Cardiac septum (tissue), 1 donor: Measurements from ENCODE around the gene KRTAP29-1. TPM values are rescaled to one million over a fixed set of nuclear protein-coding genes. Genes with fewer than 3 reads are reported as not detected.
"Not testable (repeated sequence)": the region's sequence is repeated elsewhere in the genome, so short reads cannot be mapped to it uniquely, and the experiment has no call there.

ENCODE experiments used
- DNase-seq: peaks from one replicate; pipeline ENCODE4 v3.0.0-alpha.2; 2020; ENCODE audit warnings: low spot score
- intact Hi-C: fragments of 100-400 bp; cut with DNase I; formaldehyde crosslinking; loops from one replicate; pipeline ENCODE4 v1.14.0; 2022
- total RNA-seq: library from RNA; stranded (reverse); fragmentation: NEBNext Ultra II Directional; extraction: Animal tissue kit (Norgen Biotek cat#: 25700); gene quantifications from one replicate; pipeline ENCODE4 v1.2.1, GENCODE V29; 2021
- donor health status: DM: no; HTN: no; CAD: no.

KRTAP29-1 gene
- total RNA-seq, 1 donor from 2014 or later = not detected

- intact Hi-C loops = no loop called here
Observed at GRCh38 chr17:41307647-41308046, 5.0 kb upstream of the KRTAP29-1 start.

DNA sequence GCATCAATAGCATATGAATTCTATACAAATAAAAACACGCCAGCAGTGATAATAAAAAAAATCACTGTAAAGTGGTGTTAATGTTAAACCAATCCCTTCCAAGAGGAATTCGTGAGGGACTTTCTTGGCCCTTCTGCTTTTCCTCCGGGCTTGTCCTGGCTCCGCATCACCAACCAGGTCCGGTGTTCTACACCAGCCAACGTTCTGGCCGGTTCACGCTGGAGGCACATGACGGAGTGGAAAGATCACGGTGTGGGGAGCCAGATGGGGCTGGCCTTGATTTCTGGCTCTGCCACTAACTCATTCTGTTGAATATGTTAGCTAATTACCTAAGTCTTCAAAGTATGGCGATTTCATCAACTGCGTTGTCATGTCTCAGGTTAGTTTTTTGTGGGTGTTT lies 1.4 kb upstream of the KRTAP29-1 start:
- intact Hi-C loops = no loop called here
- no peak for DNase-seq

More at GRCh38 chr17:41307647-41308046, 5.0 kb upstream of the KRTAP29-1 start:
- DNase-seq = peak; percentile 84

DNA sequence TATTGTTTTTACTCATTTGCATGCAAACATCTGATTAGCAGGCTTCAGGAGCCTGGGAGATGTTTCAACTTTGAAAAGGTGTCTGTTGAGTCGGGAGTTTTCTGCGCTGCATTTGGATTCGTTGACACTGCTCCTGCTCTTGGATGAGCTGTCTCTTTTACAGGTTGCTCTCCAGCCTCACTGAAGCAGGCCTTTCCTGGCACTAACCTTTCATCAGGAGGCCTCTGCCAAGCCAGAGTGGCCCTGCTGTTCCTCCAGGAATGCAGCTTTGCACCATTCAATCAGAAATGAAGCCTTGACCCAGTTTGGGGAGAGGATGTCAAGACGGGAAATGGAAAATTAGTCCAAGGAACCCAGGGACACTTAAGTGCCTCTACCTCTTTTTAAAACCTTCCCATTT lies 330 bp upstream of the KRTAP29-1 start:
- intact Hi-C loops = loop anchor here (2.0 kb wide), 1 partner anchor 162 kb away; no protein-coding TSS in a partner anchor
- no peak for DNase-seq

- intact Hi-C loops = no loop called here
- DNase-seq = no peak
Observed at GRCh38 chr17:41301204-41301790, 1.4 kb downstream of the KRTAP29-1 start.

DNA sequence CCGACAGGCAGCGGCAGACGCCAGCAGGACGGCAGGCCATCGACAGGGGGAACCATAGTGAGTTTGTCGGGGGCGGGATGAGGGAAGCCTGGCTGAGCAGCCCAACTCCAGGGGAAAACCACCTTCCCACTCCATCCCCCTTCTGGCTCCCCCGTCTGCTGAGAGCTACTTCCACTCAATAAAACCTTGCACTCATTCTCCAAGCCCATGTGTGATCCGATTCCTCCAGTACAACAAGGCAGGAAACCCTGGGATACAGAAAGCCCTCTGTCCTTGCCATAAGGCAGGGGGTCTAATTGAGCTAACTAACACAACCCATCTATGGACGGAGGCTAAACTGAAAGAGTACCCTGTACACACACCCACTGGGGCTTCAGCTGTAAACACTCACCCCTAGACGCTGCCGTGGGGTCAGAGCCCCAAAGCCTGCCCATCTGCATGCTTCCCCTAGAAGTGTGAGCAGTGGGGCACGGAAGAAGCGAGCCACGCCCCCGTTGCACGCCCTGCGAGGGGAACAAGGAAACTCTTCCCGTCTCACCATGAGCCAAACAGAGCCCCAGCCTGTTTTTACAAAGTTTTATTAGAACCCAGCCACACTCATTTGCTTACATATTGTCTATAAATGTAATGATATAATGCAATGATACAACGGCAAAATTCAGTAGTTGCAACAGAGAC lies 4.1 kb downstream of the KRTAP29-1 start:
- no peak for DNase-seq
- intact Hi-C loops = no loop called here

- intact Hi-C loops = no loop called here
- DNase-seq = no peak
Observed at GRCh38 chr17:41296846-41297245, 5.8 kb downstream of the KRTAP29-1 start.

DNA sequence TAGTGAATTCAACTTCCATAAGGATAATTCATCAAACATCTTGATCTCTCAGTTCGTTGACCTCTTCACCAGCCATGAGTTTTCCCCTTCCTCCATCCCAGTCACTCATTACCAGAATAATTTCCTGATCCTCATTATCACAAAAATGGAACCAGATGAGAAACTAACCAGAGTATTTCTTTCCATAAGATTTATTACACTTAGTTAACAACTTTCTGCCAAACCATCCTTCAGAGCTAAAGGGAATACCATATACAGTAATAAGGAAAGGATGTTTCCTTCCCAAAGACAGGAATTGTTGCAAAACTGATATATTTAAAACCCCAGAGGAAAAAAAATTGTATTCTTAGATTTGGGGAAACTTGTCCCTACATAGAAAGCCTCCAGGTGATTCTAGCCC lies 8.6 kb downstream of the KRTAP29-1 start:
- no peak for DNase-seq
- intact Hi-C loops = no loop called here

- DNase-seq = no peak
- intact Hi-C loops = no loop called here
Observed at GRCh38 chr17:41287050-41287449, 15.6 kb downstream of the KRTAP29-1 start.

DNA sequence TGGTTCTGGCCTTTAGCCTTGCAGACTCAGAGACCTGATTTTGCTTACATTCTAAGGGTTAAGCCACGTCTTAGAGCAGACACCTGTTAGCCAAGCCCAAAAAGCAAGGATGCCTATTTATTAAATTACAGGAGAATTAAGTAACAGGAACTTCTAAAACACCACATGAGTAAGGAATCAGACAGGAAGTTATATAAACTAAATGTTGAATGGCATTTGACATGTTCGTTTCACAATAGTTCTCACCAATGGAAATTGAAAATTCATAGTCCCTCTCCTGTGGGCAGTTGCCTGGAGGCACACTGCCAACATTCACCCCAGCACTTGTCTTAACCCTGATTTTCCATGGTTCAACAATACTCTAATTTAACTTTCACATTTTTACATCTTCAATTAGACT lies 18.1 kb downstream of the KRTAP29-1 start:
- intact Hi-C loops = no loop called here
- no peak for DNase-seq

- no peak for DNase-seq
- intact Hi-C loops = no loop called here
Observed at GRCh38 chr17:41284043-41284442, 18.6 kb downstream of the KRTAP29-1 start.

GRCh38 chr17:41278176-41278955 lies 24.3 kb downstream of the KRTAP29-1 start:
- intact Hi-C loops = no loop called here
- DNase-seq = no peak

DNA sequence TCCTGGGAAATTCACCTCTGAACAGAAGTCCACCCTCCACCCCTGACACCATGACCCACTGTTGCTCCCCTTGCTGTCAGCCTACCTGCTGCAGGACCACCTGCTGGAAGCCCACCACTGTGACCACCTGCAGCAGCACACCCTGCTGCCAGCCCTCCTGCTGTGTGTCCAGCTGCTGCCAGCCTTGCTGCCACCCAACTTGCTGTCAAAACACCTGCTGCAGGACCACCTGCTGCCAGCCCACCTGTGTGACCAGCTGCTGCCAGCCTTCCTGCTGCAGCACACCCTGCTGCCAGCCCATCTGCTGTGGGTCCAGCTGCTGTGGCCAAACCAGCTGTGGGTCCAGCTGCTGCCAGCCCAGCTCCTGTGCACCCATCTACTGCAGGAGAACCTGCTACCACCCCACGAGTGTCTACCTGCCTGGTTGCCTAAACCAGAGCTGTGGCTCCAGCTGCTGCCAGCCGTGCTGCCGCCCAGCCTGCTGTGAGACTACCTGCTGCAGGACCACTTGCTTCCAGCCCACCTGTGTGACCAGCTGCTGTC lies 26.9 kb downstream of the KRTAP29-1 start, which contains the start of gene KRTAP9-7:
TSS of gene KRTAP9-7 (plus strand) at position 51 of the 543 bp plus-strand sequence. CDS start at position 51, 0 bp downstream.
- DNase-seq, intact Hi-C loops: not testable (repeated sequence)

GRCh38 chr17:41271858-41272257 lies 30.8 kb downstream of the KRTAP29-1 start:
- intact Hi-C loops = no loop called here
- DNase-seq = no peak

GRCh38 chr17:41271323-41271722 lies 31.3 kb downstream of the KRTAP29-1 start:
- intact Hi-C loops, DNase-seq: not testable (repeated sequence)

DNA sequence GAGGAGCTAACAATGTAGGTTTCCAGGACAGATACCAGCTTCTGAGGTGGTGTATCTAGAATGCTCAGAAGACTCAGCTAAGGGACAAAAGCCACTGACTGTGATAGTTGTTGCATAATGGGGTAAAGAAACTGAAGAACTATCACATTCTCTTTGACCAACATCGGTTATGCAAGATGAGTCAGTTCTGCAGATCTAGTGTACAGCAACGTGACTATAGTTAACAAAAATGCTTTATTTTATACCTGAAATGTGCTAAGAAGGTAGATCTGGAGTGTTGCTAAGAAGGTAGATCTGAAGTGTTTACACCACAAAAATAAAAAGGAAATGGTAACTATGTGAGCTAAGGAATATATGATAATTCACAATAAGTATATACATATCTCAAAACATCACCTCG lies 34.9 kb downstream of the KRTAP29-1 start:
- no peak for DNase-seq
- intact Hi-C loops = no loop called here

DNA sequence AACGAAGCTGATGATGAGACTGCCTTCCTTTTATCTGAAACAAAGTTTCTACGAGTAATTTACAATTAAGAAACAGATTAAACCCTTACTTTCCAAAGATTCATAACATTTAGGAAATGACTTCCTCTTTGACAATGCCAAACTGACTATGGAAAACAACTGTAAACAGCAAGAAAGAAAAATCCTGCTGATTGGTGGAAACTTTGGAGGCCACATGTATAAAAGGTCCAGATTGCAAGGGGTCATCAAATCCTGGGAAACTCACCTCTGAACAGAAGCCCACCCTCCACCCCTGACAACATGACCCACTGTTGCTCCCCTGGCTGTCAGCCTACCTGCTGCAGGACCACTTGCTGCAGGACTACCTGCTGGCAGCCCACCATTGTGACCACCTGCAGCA lies 37.6 kb downstream of the KRTAP29-1 start, which contains the start of gene KRTAP9-6:
TSS of gene KRTAP9-6 (plus strand) at position 301 of the 400 bp plus-strand sequence. CDS start at position 301, 0 bp downstream.
- DNase-seq = no peak
- intact Hi-C loops = no loop called here

DNA sequence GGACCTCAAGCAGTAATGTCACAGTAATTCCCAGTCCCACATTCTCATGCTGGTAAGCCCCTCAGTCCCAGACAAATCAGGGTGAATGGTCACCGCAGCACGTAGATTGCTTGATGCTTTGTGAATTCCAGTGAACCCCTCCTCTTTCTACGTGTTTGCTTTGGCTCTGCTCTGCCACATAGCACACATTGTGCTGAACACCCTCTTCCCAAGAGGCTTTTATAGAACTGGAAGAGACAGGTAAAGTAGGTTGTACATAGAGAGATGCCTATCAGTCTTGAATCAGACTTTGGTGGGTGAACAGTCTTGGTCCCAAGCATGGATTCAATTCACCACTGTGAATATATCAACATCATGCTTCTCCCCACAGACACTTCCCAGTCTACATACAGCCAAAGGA lies 38.1 kb downstream of the KRTAP29-1 start:
- intact Hi-C loops = no loop called here

GRCh38 chr17:41263212-41263611 lies 39.4 kb downstream of the KRTAP29-1 start:
- no peak for DNase-seq
- intact Hi-C loops = no loop called here

More for the DNA sequence above, 38.1 kb downstream of the KRTAP29-1 start:
- no peak for DNase-seq

DNA sequence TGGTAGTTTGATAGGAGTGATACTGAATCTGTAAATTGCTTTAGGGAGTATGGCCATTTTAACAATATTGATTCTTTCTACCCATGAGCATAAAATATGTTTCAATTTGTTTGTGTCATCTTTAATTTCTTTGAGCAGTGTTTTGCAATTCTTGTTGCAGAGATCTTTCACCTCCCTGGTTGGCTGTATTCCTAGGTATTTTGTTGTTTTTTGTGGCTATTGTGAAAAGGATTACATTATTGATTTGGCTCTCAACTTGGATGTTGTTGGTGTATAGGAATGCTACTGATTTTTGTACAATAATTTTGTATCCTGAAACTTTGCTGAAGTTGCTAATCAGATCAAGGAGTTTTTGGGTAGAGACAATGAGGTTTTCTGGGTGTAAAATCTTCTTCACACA lies 44.2 kb downstream of the KRTAP29-1 start:
- intact Hi-C loops = no loop called here
- DNase-seq = no peak

GRCh38 chr17:41256291-41256685 lies 46.4 kb downstream of the KRTAP29-1 start:
- DNase-seq = no peak
- intact Hi-C loops = no loop called here
